ENCODE results near the gene RDH11. TPM values are rescaled to one million over a fixed set of nuclear protein-coding genes. Genes with fewer than 3 reads are reported as not detected.

The RDH11 gene
- polyA plus RNA-seq, 3 donors = 64.9 to 70.7 (median 65.4) TPM

- Histone ChIP-seq H3K36me3 (replicated peaks in 1 of 2; ENCODE audit: control insufficient read depth in 1 of 2, insufficient read depth in 2 of 2, low read length in 2 of 2) (no peaks in the 10 kb centered on the region), H3K4me3 (replicated peaks in 1 of 3; ENCODE audit: low read depth in 2 of 3, low read length in 3 of 3) (no peak overlapping the region), H4K20me1 (ENCODE audit: insufficient read depth, low read length) (no peaks in the 10 kb centered on the region), H3K27ac (ENCODE audit: low read depth in 1 of 2, low read length in 2 of 2) (no peak overlapping the region), H3K4me2 (replicated peaks; ENCODE audit: extremely low read depth, low read length, poor library complexity, severe bottlenecking) (no peak overlapping the region), H3K4me1 (ENCODE audit: control insufficient read depth in 1 of 2, insufficient read depth in 2 of 2, low read length in 2 of 2) (no peaks in the 10 kb centered on the region), H3K79me2 (ENCODE audit: insufficient read depth, low read length) (no peaks in the 10 kb centered on the region), H3K9ac (ENCODE audit: insufficient read depth, low read length, poor library complexity, severe bottlenecking) (no peak overlapping the region), H3K27me3 (ENCODE audit: control insufficient read depth in 2 of 2, insufficient read depth in 2 of 2, low read length in 2 of 2) (no peaks in the 10 kb centered on the region), H3K9me3 (replicated peaks in 1 of 2; ENCODE audit: control insufficient read depth in 1 of 2, insufficient read depth in 1 of 2, low read length in 2 of 2) (no peaks in the 10 kb centered on the region), H2AFZ (ENCODE audit: insufficient read depth, low read depth, low read length, poor library complexity, severe bottlenecking) (no peak overlapping the region)
- Mint-ChIP-seq H3K27me3 (ENCODE audit: low read depth in 3 of 3) (peaks cover 1 to 5% (median 3%) of the 10 kb centered on the region in 3 donors), H3K4me1 (peaks cover 4% of the 10 kb centered on the region), H3K27ac (no peak overlapping the region), H3K9me3 (peaks cover 0 to 2% (median 0%) of the 10 kb centered on the region in 7 donors), H3K36me3 (no peaks in the 10 kb centered on the region), H3K4me3 (no peak overlapping the region)
- no peak for TF ChIP-seq CTCF (IDR thresholded peaks at IDR 0.05)
- DNase-seq = no peak
- 100% methylated on average over 3 of the region's 10 CpGs for WGBS (ENCODE audit: insufficient coverage)
- intact Hi-C loops (cut with micrococcal nuclease) = no loop called here
Measured at GRCh38 chr14:67735336-67736147, 40.0 kb upstream of the RDH11 start.

GRCh38 chr14:67734675-67735074 lies 39.1 kb upstream of the RDH11 start:
- no CpG with 5 or more reads among the region's 3 CpGs for WGBS (ENCODE audit: insufficient coverage)
- H2AFZ ChIP-seq (ENCODE audit: insufficient read depth, low read depth, low read length, poor library complexity, severe bottlenecking) = no peak overlapping the region
- no peak overlapping the region for H3K4me2 ChIP-seq (replicated peaks; ENCODE audit: extremely low read depth, low read length, poor library complexity, severe bottlenecking)
- no peaks in the 10 kb centered on the region for H3K4me1 ChIP-seq (ENCODE audit: control insufficient read depth in 1 of 2, insufficient read depth in 2 of 2, low read length in 2 of 2)
- no peaks in the 10 kb centered on the region for H3K9me3 ChIP-seq (replicated peaks in 1 of 2; ENCODE audit: control insufficient read depth in 1 of 2, insufficient read depth in 1 of 2, low read length in 2 of 2)
- DNase-seq = no peak
- H3K27me3 Mint-ChIP-seq (ENCODE audit: low read depth in 3 of 3) = peaks cover 1 to 5% (median 3%) of the 10 kb centered on the region in 3 donors
- no peak for TF ChIP-seq CTCF (IDR thresholded peaks at IDR 0.05)
- no peaks in the 10 kb centered on the region for H3K36me3 ChIP-seq (replicated peaks in 1 of 2; ENCODE audit: control insufficient read depth in 1 of 2, insufficient read depth in 2 of 2, low read length in 2 of 2)
- no peaks in the 10 kb centered on the region for H3K36me3 Mint-ChIP-seq
- H3K9ac ChIP-seq (ENCODE audit: insufficient read depth, low read length, poor library complexity, severe bottlenecking) = no peak overlapping the region
- no peak overlapping the region for H3K4me3 Mint-ChIP-seq
- H3K27me3 ChIP-seq (ENCODE audit: control insufficient read depth in 2 of 2, insufficient read depth in 2 of 2, low read length in 2 of 2) = no peaks in the 10 kb centered on the region
- H3K27ac ChIP-seq (ENCODE audit: low read depth in 1 of 2, low read length in 2 of 2) = no peak overlapping the region
- no peak overlapping the region for H3K27ac Mint-ChIP-seq
- no peaks in the 10 kb centered on the region for H4K20me1 ChIP-seq (ENCODE audit: insufficient read depth, low read length)
- intact Hi-C loops (cut with micrococcal nuclease) = no loop called here
- H3K4me3 ChIP-seq (replicated peaks in 1 of 3; ENCODE audit: low read depth in 2 of 3, low read length in 3 of 3) = no peak overlapping the region
- H3K79me2 ChIP-seq (ENCODE audit: insufficient read depth, low read length) = no peaks in the 10 kb centered on the region
- H3K9me3 Mint-ChIP-seq = peaks cover 0 to 2% (median 0%) of the 10 kb centered on the region in 7 donors
- H3K4me1 Mint-ChIP-seq = peaks cover 4% of the 10 kb centered on the region
